Fibroblast of upper back skin (primary cell): ENCODE measurements around the gene SNAI1.
"Not testable (repeated sequence)": the region's sequence is repeated elsewhere in the genome, so short reads cannot be mapped to it uniquely, and the experiment has no call there.

ENCODE experiments used
- DNase-seq: peaks from one replicate; pipeline ENCODE4 v3.0.0-alpha.2; 2013

Gene SNAI1

DNA sequence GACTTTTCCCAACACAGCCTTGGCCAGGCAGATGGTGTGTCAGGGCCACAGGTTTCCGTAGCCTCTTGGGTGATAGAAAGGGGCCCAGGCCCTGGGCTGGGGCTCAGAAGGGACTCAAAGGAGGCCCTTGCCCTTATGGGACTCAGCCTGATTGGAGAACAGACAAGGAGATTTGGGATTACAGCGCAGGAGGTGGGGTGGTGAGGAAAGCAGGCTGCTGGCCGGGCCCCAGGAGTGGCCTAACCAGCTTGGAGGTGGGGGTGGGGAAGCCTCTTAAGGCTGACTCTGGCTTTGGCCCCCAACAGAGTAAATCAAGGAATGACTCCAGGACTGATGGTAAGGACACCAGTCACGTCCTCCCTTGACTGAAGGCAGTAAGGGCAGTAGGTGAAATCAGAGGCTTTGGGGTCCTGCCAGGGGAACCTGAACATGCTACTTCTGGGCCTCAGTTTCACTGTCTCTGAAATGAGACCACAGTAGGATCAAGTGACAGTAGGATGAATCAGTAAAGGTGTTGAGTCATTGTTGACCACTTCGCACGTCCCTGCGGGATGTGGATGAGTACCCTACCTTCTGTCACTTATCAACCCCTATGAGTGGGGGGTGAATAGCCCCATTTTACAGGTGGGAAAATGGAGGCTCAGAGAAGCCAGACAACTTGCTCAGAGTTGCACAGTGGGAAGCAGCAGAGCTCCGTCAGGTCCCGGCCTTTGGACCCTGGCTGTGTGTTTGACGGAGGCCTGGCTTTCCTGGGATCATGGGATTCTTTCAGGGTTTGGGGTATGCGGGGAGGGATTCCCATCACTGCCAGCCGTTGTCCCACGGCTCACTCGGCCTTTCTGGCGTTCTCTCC lies 4.5 kb downstream of the SNAI1 start:
- DNase-seq: peak; percentile 37

DNA sequence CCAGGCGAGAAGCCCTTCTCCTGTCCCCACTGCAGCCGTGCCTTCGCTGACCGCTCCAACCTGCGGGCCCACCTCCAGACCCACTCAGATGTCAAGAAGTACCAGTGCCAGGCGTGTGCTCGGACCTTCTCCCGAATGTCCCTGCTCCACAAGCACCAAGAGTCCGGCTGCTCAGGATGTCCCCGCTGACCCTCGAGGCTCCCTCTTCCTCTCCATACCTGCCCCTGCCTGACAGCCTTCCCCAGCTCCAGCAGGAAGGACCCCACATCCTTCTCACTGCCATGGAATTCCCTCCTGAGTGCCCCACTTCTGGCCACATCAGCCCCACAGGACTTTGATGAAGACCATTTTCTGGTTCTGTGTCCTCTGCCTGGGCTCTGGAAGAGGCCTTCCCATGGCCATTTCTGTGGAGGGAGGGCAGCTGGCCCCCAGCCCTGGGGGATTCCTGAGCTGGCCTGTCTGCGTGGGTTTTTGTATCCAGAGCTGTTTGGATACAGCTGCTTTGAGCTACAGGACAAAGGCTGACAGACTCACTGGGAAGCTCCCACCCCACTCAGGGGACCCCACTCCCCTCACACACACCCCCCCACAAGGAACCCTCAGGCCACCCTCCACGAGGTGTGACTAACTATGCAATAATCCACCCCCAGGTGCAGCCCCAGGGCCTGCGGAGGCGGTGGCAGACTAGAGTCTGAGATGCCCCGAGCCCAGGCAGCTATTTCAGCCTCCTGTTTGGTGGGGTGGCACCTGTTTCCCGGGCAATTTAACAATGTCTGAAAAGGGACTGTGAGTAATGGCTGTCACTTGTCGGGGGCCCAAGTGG lies 5.3 kb downstream of the SNAI1 start:
- no peak for DNase-seq

DNA sequence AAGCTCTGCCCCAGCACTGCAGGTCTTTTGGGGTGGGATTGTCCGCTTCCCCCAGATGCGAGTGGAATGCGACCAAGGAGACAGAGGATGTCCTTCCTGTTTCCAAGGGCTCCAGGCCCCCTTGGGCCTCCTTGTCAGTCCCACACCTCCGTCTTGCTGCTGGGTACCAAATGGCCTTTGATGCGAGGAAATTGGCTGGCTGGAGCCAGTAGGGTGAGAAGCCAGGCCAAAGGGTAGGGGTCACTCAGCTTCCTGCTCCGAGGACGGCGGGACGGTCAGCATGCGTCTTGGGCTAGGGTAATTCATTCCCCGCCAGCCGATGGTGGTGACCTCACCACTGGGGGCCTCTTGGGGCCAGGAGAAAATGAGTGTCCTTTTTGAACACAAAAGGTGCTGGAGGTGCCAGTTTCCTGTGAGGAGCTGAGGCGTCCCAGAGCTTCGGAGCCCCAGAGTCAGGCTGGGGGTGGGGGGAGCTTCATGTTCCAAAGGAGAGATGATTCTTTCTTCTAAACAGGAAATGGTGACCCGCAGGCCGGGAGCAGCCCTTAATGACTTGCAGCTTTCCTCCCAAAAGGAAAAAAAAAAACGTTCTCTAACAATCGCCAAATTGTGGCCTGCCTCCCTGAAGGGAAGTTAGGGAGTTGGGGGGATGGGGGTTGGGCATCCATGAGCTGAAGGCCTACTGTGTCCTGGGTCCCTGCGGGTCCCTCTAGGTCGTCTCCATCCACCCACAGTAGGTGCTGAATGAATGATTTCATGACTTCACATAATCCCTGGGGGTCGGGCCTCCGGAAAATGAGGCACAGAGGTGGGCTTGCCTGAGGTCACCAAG lies 6.7 kb downstream of the SNAI1 start:
- peak; percentile 91 for DNase-seq

DNA sequence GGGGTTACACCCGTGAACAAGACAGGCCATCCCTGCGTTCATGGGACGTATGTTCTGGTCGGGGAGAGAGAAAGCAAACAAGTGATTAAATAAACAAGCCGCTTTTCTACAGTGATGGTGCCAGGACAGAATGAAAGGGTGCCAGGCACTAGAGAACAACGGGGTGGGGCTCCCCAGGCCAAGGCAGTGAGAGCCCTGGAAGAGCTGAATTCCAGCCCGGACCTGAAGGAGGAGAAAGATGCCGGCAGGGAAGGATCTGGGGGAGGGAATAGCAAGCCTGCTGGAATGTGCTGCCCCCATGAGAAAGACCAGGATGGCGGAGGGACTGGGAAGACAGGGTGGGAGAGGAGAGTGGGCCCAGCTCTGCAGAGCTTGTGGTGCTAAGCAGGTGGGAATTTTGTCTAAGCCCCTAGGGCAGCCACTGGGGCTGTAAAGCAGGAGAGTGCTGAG lies 7.5 kb downstream of the SNAI1 start:
- no peak for DNase-seq

DNA sequence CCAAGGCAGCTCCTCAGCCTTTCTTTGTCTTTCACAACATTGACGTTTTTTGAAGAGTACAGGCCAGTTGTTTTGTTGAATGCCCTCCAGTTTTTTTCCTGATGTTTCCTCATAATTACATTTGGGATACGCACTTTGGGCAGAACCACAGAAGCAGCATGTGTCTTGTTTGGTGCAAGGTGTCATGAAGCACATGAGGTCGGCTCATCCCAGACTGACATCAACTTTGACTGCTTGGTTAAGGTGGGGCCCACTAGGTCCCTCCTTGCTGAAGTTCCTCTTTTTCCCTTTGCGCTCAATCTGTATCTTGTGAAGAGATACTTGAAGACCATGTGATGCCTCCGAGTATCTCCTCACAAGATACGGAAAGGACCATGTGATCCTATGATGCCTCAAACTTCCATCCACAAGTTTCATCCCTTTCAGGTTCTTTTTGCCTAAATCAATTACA lies 10.5 kb downstream of the SNAI1 start:
- no peak for DNase-seq

DNA sequence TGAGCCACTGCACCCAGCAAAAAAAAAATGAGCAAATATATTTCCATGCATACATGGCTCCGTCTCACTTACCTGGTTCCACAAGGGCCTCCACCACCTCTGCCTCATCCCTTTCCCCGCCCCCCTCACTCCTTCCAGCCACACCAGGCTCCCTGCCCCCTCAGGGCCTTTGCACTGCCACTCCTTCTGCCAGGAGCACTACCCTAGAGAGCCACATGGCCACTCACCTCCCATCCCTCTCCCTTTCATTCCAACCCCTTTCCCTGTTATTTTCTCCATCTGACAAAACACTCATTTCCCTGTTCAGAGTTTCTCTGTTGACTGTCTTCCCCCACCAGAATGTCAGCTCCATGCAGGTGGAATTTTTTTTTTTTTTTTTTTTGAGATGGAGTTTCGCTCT lies 12.8 kb downstream of the SNAI1 start:
- no peak for DNase-seq

DNA sequence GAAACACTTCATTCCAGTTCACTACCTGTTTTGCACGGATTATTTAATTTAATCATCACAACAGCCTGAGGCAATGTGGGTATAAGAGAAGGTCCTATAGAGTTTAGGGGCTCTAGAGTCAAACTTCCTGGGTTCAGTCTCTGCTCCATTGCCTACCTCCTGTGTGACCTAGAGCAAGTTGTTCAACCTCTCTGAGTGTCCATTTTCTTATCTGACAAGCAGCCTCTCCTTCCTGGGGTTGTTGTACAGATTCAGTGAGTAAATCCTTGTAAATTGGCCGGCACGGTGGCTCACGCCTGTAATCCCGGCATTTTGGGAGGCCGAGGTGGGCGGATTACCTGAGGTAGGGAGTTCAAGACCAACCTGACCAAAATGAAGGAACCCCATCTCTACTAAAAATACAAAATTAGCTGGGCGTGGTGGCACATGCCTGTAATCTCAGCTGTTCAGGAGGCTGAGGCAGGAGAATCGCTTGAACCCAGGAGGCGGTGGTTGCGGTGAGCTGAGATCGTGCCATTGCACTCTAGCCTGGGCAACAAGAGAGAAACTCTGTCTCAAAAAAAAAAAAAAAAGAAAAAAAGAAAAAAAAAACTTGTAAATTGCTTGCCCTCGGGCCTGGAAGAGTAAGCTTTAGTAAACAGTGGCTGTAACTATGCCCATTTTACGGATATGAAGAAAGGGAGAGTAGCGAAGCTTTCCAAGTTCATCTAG lies 15.9 kb downstream of the SNAI1 start:
- not testable (repeated sequence) for DNase-seq

DNA sequence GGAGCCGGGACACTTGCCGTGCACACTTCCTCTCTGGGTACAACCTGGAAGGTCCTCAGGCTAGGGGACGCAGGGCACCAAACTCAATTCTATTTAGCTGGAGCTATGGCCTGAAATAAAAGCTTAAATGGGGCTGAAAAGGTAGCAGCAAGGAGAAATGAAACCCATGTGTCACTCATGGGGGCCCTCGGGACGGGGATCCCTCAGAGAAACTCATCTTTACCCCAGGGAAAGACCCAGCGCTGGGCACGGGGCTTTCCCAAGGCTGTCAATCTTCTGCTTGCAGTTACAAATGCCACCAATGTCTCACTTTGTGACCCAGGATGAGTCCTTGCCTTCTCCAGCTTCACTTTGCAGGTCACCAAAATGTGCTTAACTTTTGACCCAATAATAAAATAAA lies 16.5 kb downstream of the SNAI1 start:
- no peak for DNase-seq

DNA sequence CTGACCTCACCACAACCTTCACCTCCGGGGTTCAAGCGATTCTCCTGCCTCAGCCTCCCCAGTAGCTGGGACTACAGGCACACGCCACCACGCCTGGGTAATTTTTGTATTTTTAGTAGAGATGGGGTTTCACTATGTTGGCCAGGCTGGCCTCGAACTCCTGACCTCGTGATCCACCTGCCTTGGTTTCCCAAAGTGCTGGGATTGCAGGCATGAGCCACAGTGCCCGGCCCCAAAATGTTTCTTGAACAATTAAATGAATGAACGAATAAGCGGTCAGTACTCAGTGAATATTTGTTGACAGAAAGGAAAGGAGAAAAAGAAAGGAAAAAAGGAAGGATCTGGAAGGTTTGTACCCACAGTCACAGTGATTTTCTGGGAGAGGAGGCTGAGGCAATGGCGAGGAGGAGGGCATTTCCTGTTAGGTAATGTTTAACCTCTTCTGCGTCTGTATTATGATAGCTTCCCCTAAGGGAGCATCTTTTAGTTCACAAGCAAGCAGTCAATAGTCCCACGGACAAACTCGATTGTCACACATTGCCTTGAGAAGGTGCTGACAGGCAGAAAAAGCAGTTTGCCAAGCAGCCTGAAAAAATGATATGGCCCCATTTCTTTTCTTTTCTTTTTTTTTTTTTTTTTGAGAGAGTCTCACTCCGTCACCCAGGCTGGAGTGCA lies 17.9 kb downstream of the SNAI1 start:
- DNase-seq: not testable (repeated sequence)

DNA sequence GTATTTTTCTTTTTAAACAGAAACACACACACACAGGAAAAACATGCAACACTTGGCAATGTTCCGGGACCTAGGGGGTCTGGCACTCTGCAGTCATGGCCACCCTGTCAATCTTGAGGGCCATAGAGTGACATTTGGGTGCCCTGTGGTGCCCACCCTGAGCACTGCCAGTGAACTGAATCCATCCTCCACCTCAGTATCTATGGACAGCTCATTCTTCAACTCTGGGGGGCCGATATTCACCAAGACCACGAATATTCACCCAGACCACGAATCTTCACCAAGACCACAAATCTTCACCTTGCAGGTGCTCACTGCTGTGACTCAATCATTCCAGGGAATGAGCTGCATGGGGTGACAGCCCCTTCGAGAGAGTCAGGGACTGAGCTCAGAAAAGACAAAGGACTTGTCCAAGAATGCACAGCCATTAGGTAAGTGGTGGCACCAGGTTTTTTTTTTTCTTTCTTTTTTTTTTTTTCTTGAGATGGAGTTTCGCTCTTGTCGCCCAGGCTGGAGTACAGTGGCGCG lies 19.1 kb downstream of the SNAI1 start:
- DNase-seq: peak; percentile 76

DNA sequence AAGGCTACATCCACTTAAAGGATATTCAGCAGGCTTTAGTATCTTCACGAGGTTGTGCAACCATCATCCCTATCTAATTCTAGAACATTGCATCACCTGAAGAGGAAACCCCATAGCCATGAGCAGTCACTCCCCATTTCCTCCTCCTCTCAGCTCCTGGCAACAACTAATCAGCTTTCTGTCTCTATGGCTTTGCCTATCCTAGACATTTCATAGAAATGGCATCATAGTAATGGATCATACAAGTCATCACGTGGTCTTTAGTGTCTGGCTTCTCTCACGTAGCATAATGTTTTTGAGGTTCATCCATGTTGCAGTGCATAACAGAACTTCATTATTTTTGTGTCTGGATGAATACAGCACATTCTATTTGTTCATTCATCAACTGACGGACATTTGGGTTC lies 20.5 kb downstream of the SNAI1 start:
- peak; percentile 97 for DNase-seq

DNA sequence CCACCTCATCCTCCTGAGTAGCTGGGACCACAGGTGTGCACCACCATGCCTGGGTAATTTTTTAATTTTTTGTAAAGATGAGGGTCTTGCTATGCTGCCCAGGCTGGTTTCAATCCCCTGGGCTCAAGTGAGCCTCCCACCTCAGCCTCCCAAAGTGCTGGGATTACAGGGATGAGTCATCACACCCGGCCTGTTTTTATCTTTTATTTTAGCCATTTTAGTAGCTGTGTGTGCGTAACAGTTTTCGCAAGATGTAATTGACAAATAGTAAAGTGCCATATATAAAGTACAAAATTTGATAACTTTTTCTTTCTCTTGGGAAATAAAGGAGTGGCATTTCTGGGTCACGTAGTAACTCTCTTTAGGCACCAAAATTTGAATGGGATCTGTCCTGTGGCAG lies 21.4 kb downstream of the SNAI1 start:
- DNase-seq: no peak

DNA sequence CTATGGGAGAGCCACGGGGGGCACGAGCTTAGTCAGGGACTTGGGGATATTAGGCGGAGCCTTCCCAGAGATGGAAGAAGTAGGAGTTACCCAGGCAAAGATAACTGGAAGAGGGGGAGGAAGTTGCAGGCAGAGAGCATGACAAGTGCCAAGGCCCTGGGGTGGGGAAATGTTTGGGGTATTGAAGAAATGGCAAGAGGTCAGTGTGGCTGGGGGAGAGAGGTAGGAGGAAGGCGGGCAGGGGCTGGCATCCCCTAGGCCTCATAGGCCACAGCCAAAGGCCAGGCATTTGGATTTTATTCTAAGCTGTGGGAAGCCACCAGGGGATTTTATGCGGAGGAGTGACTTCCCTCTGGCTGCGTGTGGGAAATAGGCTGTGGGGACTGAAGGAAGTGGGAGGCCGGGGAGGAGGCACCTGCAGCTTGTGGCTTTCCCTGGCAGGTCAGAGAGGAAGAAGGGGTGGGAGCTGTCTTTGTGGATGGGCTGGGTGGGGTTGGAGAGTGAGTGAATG lies 22.7 kb downstream of the SNAI1 start:
- DNase-seq: no peak

DNA sequence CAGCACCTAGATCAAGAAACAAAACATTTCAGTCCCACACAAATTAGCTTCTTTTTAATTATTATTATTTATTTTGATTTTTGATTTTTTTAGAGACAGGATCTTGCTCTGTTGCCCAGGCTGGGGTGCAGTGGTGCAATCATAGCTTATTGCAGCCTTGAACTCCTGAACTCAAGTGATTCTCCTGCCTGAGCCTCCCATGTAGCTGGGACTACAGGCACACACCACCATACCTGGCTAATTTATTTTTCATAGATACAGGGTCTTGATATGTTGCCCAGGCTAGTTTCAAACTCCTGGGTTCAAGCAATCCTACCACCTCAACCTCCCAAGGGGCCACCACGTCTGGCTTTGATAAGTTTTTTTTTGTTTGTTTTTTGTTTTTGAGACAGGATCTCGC lies 24.6 kb downstream of the SNAI1 start:
- no peak for DNase-seq

DNA sequence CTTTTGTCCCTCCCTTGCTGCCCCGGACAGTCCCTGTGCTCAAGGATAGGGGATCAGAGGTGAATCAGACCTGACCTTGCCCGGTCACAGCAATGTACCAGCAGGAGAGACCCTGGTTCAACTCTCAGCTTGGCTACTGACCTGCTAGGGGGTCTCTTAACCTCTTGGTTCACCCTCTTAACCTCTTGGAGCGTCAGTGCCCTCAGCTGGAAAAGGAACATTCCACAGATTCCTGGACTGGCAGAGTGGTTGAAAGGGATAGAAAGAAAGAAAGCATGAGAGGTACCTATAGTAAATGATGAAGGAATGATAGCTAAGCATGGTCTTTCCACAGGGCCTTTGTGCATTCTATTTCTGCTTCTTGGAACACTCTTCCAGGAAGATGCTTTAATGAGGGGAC lies 25.2 kb downstream of the SNAI1 start:
- DNase-seq: no peak

DNA sequence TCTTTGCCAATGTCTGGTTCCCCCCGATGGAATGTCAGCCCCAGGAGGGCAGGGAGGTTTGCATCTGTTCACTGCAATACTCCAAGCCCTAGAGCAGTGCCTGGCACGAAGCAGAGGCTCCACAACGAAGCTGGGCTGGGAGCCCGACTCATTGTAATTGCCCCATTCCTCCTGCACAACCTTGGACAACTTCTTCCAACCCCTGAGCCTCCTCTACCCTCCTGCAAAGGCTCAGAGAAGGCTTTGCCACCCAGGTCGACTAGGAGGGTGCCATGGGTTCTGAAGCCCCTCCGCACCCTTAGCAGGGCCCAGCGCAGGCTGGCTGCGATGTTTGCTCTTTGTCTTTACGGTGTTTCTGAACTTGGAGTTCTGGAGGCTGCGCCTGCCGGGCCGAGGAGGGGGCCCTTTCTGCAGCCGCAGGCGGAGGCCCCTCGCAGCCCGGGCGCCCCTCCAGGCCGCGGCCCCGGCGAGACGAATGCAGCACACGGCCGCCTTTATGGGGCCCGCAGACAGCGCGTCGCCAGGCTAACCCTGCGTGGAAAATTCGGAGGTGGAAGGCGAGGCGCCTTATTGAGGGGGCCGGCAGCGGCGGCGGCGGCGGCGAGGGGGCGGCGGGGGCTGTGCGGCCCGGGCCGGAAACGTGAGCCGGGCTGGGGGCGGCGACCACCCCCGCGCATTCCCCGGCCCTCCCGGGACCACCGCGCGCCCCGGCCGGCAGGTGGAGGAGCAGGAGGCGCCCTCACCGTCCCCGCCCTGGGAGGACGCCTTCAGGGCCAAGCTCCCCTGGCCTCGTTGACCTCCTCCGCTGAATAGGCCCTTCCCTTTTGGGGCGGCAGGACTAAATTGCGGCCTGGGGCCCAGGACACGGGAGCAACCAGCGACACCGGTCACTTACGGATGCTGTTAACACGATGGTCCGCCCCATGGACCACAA lies 27.0 kb downstream of the SNAI1 start:
- no peak for DNase-seq

DNA sequence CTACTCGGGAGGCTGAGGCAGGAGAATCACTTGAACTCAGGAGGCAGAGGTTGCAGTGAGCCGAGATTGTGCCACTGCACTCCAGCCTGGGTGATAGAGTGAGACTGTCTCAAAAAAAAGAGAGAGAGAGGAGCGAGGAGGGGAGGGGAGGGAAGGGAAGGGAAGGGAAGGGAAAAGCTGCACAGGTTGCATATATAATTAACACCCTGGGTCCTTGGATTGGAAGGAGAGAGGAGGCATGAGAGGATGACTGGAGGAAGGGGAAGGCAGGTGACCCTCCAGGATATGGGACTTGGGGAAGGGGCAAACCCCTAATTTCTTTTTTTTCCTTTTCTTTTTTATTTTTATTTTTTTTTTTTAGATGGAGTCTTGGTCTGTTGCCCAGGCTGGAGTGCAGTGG lies 28.8 kb downstream of the SNAI1 start:
- DNase-seq: not testable (repeated sequence)

DNA sequence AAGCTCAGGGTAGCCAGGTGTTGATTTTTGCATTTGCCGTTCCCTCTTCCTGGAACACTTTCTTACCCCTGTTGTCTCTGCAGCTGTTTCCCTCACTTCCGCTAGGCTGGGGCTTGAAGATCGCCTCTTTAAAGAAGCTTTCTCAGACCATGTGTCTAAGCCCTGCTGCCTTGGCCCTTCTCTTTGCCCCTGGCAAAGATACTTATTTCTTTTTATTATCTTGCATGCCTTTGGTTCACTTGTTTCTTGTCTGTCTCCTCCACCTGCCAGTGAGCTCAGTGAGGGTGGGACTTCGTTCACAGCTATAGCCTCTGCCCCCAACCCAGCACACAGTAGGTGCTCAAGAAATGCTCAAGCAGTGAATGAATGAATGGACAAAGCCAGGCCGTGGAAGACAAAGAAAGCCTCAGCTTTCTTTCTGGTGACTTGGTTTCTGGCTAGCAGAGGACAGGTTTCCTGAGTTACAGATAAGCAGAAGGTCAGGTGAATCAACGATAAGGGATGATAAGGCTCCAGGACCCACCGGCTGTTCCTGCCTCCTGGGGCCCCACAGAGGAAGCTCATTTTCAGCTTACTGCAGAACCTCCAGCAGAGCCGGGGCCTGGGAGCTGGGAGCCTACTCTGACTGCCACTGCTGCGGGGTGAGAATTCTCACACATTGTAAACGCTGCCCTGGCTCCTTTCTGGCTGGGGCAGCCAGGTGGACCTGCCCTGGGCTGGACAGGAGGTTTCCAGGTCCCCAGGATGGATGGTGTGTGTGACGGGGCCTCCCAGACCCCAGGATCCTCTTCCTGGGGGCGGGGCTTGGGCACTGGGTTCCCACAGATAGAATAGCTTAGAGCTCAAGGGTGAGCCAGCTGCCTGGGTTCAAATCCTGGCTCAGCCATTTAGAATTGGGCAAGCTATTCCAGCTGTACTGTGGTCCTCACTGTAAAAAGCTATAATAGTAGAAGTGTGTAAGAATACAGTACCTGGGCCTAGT lies 29.8 kb downstream of the SNAI1 start:
- no peak for DNase-seq

DNA sequence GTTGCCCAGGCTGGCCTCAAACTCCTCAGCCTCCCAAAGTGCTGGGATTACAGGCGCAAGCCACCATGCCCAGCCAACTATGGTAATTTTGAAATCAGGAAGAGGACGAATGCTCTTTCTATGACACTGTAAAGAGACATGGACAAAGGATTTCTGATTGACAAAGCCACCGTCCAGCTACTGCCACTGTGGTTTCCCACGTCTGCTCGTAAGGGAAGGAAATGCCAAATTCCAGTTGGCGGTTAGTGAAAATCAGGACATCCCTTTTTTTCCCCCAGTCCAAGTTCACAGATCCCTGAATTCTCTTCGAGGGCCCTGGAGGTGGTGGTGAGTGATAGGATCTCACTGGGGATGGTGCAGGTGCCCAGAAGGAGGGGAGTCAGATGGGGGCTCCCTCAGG lies 31.2 kb downstream of the SNAI1 start:
- no peak for DNase-seq
